Measurements from ENCODE around the gene SHB.

- TF ChIP-seq CTCF (conservative IDR thresholded peaks at IDR 0.05; ENCODE audit: low read depth, low read length) (no peak), EZH2 (IDR thresholded peaks at IDR 0.05; ENCODE audit: borderline replicate concordance, low read depth, low read length, poor library complexity, severe bottlenecking) (no peak)
These were observed 45.9 kb upstream of the SHB start for GRCh38 chr9:38114905-38115304.

Measured in A673 (cell line).